Prostate gland (tissue), 2 donors: ENCODE results near the gene DRGX.

Experiments
- CTCF ChIP-seq, 4 experiments: fragments of 200-600 bp in 2 of 4; fragments of 450-650 bp in 2 of 4; sonication (generic) in 2 of 4; IDR thresholded peaks; 1 replicate in 3 of 4; 2 replicates in 1 of 4; pipeline ENCODE4 v1.5.1; 2016 to 2019; ENCODE audit warnings: antibody characterized with exemption in 4 of 4, mild to moderate bottlenecking in 2 of 4, moderate library complexity in 2 of 4
- POLR2AphosphoS5 ChIP-seq: sonication (generic); formaldehyde crosslinking; IDR thresholded peaks from one replicate; pipeline ENCODE4 v1.6.1; 2017; ENCODE audit warnings: antibody characterized with exemption

GRCh38 chr10:49364747-49365146 lies 31.1 kb downstream of the DRGX start:
- TF ChIP-seq CTCF (IDR thresholded peaks at IDR 0.05): no peak
- TF ChIP-seq POLR2AphosphoS5: no peak
